ENCODE results near the gene PMF1. TPM values are rescaled to one million over a fixed set of nuclear protein-coding genes. Genes with fewer than 3 reads are reported as not detected.

PMF1 gene
- total and polyA plus RNA-seq, 4 donors, result 24.7 to 63.5 (median 36.9) TPM

DNA sequence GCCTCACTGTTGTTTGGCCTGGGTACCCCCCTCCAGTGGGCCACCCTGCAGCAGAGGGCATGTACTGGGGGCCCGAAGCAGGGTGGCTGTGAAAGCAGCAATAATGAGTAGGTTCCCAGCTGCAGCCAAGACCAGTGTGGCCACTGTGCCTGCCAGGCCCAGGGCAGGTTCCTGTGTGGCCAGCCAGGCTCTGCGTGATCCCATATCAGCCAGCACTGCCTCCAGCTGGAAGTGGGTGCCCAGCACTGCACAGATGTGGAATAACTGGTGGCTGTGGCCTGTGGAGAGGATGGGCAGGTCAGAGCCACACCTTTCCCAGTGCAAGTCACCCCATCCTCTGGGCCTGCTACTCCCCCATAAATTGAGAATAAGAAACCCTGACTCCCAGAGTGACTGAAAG lies 31.3 kb downstream of the PMF1 start:
- Histone ChIP-seq H3K36me3 (ENCODE audit: control insufficient read depth in 4 of 4, insufficient read depth in 3 of 4, low read depth in 1 of 4, low read length in 3 of 4) (peaks cover 0 to 17% (median 8%) of the 10 kb centered on the region in 4 donors), H3K4me1 (ENCODE audit: control insufficient read depth in 4 of 4, insufficient read depth in 4 of 4, low read length in 3 of 4) (peaks cover 4 to 17% (median 9%) of the 10 kb centered on the region in 4 donors), H3K9ac (ENCODE audit: low read depth in 1 of 2, low read length in 2 of 2) (no peak overlapping the region), H3K4me3 (ENCODE audit: low read depth in 1 of 3, low read length in 3 of 3) (no peak overlapping the region), H3K27me3 (ENCODE audit: control insufficient read depth in 4 of 4, insufficient read depth in 4 of 4, low read length in 3 of 4) (no peaks in the 10 kb centered on the region), H3K9me3 (ENCODE audit: control insufficient read depth in 4 of 4, low read length in 3 of 4) (no peaks in the 10 kb centered on the region), H3K27ac (ENCODE audit: low read depth in 1 of 2, low read length in 2 of 2) (no peak overlapping the region)
- no peak for TF ChIP-seq TAF1 (conservative IDR thresholded peaks at IDR 0.05)
- TF ChIP-seq SP1 (IDR thresholded peaks at IDR 0.05), result no peak
- no peak for TF ChIP-seq HNF4A (conservative IDR thresholded peaks at IDR 0.05)
- no peak for TF ChIP-seq HNF4G (IDR thresholded peaks at IDR 0.05)
- TF ChIP-seq, protein P1, sequence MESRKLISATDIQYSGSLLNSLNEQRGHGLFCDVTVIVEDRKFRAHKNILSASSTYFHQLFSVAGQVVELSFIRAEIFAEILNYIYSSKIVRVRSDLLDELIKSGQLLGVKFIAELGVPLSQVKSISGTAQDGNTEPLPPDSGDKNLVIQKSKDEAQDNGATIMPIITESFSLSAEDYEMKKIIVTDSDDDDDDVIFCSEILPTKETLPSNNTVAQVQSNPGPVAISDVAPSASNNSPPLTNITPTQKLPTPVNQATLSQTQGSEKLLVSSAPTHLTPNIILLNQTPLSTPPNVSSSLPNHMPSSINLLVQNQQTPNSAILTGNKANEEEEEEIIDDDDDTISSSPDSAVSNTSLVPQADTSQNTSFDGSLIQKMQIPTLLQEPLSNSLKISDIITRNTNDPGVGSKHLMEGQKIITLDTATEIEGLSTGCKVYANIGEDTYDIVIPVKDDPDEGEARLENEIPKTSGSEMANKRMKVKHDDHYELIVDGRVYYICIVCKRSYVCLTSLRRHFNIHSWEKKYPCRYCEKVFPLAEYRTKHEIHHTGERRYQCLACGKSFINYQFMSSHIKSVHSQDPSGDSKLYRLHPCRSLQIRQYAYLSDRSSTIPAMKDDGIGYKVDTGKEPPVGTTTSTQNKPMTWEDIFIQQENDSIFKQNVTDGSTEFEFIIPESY (IDR thresholded peaks at IDR 0.05), result no peak
- TF ChIP-seq RXRA (IDR thresholded peaks at IDR 0.05), result no peak
- TF ChIP-seq, protein P2, sequence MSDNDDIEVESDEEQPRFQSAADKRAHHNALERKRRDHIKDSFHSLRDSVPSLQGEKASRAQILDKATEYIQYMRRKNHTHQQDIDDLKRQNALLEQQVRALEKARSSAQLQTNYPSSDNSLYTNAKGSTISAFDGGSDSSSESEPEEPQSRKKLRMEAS (IDR thresholded peaks at IDR 0.05), result no peak
- TF ChIP-seq JUND (IDR thresholded peaks at IDR 0.05), result no peak
- TF ChIP-seq, protein P3, sequence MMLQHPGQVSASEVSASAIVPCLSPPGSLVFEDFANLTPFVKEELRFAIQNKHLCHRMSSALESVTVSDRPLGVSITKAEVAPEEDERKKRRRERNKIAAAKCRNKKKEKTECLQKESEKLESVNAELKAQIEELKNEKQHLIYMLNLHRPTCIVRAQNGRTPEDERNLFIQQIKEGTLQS (IDR thresholded peaks at IDR 0.05), result no peak
- TF ChIP-seq FOXA1 (IDR thresholded peaks at IDR 0.05), result no peak
- no peak for TF ChIP-seq EGR1 (IDR thresholded peaks at IDR 0.05; ENCODE audit: low read depth in 2 of 2)
- no peak for TF ChIP-seq FOXA2 (IDR thresholded peaks at IDR 0.05)
- no peak for TF ChIP-seq YY1 (IDR thresholded peaks at IDR 0.05)
- TF ChIP-seq NR2F2 (IDR thresholded peaks at IDR 0.05), result no peak
- TF ChIP-seq RAD21 (IDR thresholded peaks at IDR 0.05), result no peak
- DNase-seq (ENCODE audit: low spot score), result no peak
- WGBS, result 82% methylated on average over 2 of the region's 2 CpGs

DNA sequence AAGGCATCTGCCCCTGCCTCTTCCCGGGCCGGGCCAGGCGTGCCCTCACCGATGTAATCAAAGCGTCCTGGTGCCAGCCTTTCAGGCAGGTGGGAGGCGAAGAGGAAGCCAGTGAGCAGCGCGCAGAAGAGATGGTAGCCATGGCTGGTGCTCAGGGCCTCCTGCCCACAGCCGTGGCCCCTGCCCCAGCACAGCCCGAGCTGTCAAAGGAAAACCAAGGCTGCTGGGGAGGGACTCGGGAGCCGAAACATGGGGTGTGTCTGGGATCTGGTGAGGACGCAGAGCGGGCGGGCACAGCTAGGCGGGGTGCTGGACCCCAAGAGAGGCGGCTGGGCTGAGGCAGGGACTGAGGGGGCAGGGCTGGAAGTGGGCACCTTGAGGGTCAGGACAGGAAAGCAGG lies 31.9 kb downstream of the PMF1 start:
- no peaks in the 10 kb centered on the region for H3K9me3 ChIP-seq (ENCODE audit: control insufficient read depth in 4 of 4, low read length in 3 of 4)
- no peaks in the 10 kb centered on the region for H3K27me3 ChIP-seq (ENCODE audit: control insufficient read depth in 4 of 4, insufficient read depth in 4 of 4, low read length in 3 of 4)
- WGBS, result 90% methylated on average over 17 of the region's 17 CpGs
- DNase-seq (ENCODE audit: low spot score), result no peak
- no peak overlapping the region for H3K27ac ChIP-seq (ENCODE audit: low read depth in 1 of 2, low read length in 2 of 2)
- peaks cover 4 to 17% (median 9%) of the 10 kb centered on the region in 4 donors for H3K4me1 ChIP-seq (ENCODE audit: control insufficient read depth in 4 of 4, insufficient read depth in 4 of 4, low read length in 3 of 4)
- TF ChIP-seq, protein P4, sequence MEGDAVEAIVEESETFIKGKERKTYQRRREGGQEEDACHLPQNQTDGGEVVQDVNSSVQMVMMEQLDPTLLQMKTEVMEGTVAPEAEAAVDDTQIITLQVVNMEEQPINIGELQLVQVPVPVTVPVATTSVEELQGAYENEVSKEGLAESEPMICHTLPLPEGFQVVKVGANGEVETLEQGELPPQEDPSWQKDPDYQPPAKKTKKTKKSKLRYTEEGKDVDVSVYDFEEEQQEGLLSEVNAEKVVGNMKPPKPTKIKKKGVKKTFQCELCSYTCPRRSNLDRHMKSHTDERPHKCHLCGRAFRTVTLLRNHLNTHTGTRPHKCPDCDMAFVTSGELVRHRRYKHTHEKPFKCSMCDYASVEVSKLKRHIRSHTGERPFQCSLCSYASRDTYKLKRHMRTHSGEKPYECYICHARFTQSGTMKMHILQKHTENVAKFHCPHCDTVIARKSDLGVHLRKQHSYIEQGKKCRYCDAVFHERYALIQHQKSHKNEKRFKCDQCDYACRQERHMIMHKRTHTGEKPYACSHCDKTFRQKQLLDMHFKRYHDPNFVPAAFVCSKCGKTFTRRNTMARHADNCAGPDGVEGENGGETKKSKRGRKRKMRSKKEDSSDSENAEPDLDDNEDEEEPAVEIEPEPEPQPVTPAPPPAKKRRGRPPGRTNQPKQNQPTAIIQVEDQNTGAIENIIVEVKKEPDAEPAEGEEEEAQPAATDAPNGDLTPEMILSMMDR (IDR thresholded peaks at IDR 0.05; ENCODE audit: low read depth, low read length, missing input control), result no peak
- no peak for TF ChIP-seq RAD21 (IDR thresholded peaks at IDR 0.05)
- no peak for TF ChIP-seq EGR1 (IDR thresholded peaks at IDR 0.05; ENCODE audit: low read depth in 2 of 2)
- TF ChIP-seq HNF4G (IDR thresholded peaks at IDR 0.05), result no peak
- TF ChIP-seq FOXA2 (IDR thresholded peaks at IDR 0.05), result no peak
- no peak for TF ChIP-seq SP1 (IDR thresholded peaks at IDR 0.05)
- TF ChIP-seq, protein P2 (IDR thresholded peaks at IDR 0.05), result no peak
- no peak for TF ChIP-seq YY1 (IDR thresholded peaks at IDR 0.05)
- no peak overlapping the region for H3K9ac ChIP-seq (ENCODE audit: low read depth in 1 of 2, low read length in 2 of 2)
- peaks cover 0 to 20% (median 5%) of the 10 kb centered on the region in 4 donors for H3K36me3 ChIP-seq (ENCODE audit: control insufficient read depth in 4 of 4, insufficient read depth in 3 of 4, low read depth in 1 of 4, low read length in 3 of 4)
- no peak overlapping the region for H3K4me3 ChIP-seq (ENCODE audit: low read depth in 1 of 3, low read length in 3 of 3)

All from liver (tissue), 9 donors.